K562 (cell line): Measurements from ENCODE around the gene TMEM63C. TPM values are rescaled to one million over a fixed set of nuclear protein-coding genes. Genes with fewer than 3 reads are reported as not detected.

Experiments
- ATAC-seq: fragments of 200-7000 bp; cut with Tn5 transposase; 3 replicates; pipeline ENCODE4 v1.9.1; 2020; ENCODE audit warnings: moderate library complexity
- BruUV-seq: library from RNA; stranded (reverse); fragments of 400-500 nt; replicated peaks from 2 replicates; lab custom pipeline; 2021; lab: Mats Ljungman, UMichigan
- CTCF ChIA-PET: fragments of 300-600 bp; formaldehyde crosslinking; extraction: SDS; loops from one replicate; lab custom pipeline; 2021; ENCODE audit warnings: low intra/inter-chr PET ratio; lab: Yijun Ruan, JAX
- POLR2A ChIA-PET: fragments of 300-600, 350-650 bp; sonication (Branson Sonifier 250); formaldehyde crosslinking; extraction: SDS; loops from one replicate; lab custom pipeline; 2021; ENCODE audit warnings: antibody characterized with exemption, inconsistent platforms; lab: Yijun Ruan, JAX
- DNase-seq, 4 experiments: peaks; one replicate each; pipeline versions ENCODE4 v3.0.0 to v3.0.0-alpha.2; 2011 to 2018; ENCODE audit warnings: low spot score in 3 of 4, mixed read lengths in 3 of 4; ENCODE audit errors: extremely low read depth in 1 of 4
- FAIRE-seq: peaks from 2 replicates; lab custom pipeline; 2011; peaks lifted over from hg19 to GRCh38; lab: Jason Lieb, UNC
- H2AFZ ChIP-seq: 2 replicates; pipeline ENCODE4 v1.6.0; 2011; ENCODE audit warnings: low read depth, low read length, control low read depth, inconsistent platforms
- H3K27ac ChIP-seq: fragments of 200-600 bp; 3 replicates; pipeline ENCODE4 v1.8.0; 2011; ENCODE audit warnings: low read depth, mild to moderate bottlenecking, control low read depth, inconsistent platforms, low read length, moderate library complexity, mixed read lengths; ENCODE audit errors: extremely low read depth
- H3K27me3 ChIP-seq, 2 experiments: fragments of 300-600 bp in 1 of 2; 2 replicates in 1 of 2; 3 replicates in 1 of 2; pipeline versions ENCODE4 v1.6.0 to v1.8.0; 2011; ENCODE audit warnings: inconsistent platforms in 2 of 2, low read length in 2 of 2, mild to moderate bottlenecking in 1 of 2, mixed read lengths in 1 of 2, moderate library complexity in 1 of 2; ENCODE audit not compliant: control insufficient read depth in 2 of 2, insufficient read depth in 2 of 2
- H3K36me3 ChIP-seq: fragments of 300-600 bp; 3 replicates; pipeline ENCODE4 v1.8.0; 2011; ENCODE audit warnings: mild to moderate bottlenecking, low read length, inconsistent platforms; ENCODE audit not compliant: control insufficient read depth, insufficient read depth
- H3K4me1 ChIP-seq, 2 experiments: fragments of 200-600 bp in 1 of 2; replicated peaks in 1 of 2; 2 replicates in 1 of 2; 3 replicates in 1 of 2; pipeline versions ENCODE4 v1.5.1 to v1.8.0; 2011; ENCODE audit warnings: inconsistent platforms in 2 of 2, low read length in 2 of 2, mild to moderate bottlenecking in 1 of 2, mixed read lengths in 1 of 2, moderate library complexity in 1 of 2; ENCODE audit not compliant: control insufficient read depth in 2 of 2, insufficient read depth in 2 of 2
- H3K4me2 ChIP-seq: 2 replicates; pipeline ENCODE4 v1.6.1; 2011; ENCODE audit warnings: low read length, control low read depth, inconsistent platforms, mixed read lengths; ENCODE audit not compliant: insufficient read depth
- H3K4me3 ChIP-seq: fragments of 200-600 bp; sonication (generic), shearing (Covaris generic); 2 replicates; pipeline ENCODE4 v1.5.1; 2016; ENCODE audit warnings: control low read depth, inconsistent platforms
- H3K79me2 ChIP-seq: fragments of 200-600 bp; 3 replicates; pipeline ENCODE4 v1.8.0; 2011; ENCODE audit warnings: low read length, inconsistent platforms; ENCODE audit not compliant: control insufficient read depth, insufficient read depth
- H3K9ac ChIP-seq, 2 experiments: 2 replicates each; pipeline versions ENCODE4 v1.6.0 to v1.6.1; 2011; ENCODE audit warnings: low read depth in 2 of 2, low read length in 2 of 2, control low read depth in 1 of 2, inconsistent platforms in 1 of 2, mild to moderate bottlenecking in 1 of 2, mixed read lengths in 1 of 2; ENCODE audit not compliant: insufficient read depth in 1 of 2
- H3K9me1 ChIP-seq: one replicate; pipeline ENCODE4 v1.6.0; 2011; ENCODE audit warnings: inconsistent platforms, mild to moderate bottlenecking, low read length, moderate library complexity; ENCODE audit not compliant: control insufficient read depth, insufficient read depth
- H3K9me3 ChIP-seq: replicated peaks from 2 replicates; pipeline ENCODE4 v1.5.1; 2011; ENCODE audit warnings: low read depth, low read length, inconsistent platforms; ENCODE audit not compliant: control insufficient read depth, insufficient read depth
- H4K20me1 ChIP-seq: replicated peaks from 2 replicates; pipeline ENCODE4 v1.6.1; 2011; ENCODE audit warnings: low read length, inconsistent platforms, mixed read lengths; ENCODE audit not compliant: control insufficient read depth, insufficient read depth
- ATF7 ChIP-seq: fragments of 450-650 bp; IDR thresholded peaks from 2 replicates; pipeline ENCODE4 v1.7.1; 2014; ENCODE audit warnings: mild to moderate bottlenecking, moderate library complexity
- CHCHD3 ChIP-seq: fragments of 250-450 bp; sonication (Bioruptor Pico); IDR thresholded peaks from 2 replicates; pipeline ENCODE4 v2.1.2; 2022; ENCODE audit warnings: mild to moderate bottlenecking
- EWSR1 ChIP-seq: fragments of 450-650 bp; IDR thresholded peaks from 2 replicates; pipeline ENCODE4 v1.6.1; 2018; ENCODE audit warnings: borderline replicate concordance, mild to moderate bottlenecking, low read depth, moderate library complexity; ENCODE audit not compliant: partially characterized antibody
- NR1H2 ChIP-seq: sonication (generic); formaldehyde crosslinking; IDR thresholded peaks from 2 replicates; pipeline ENCODE4 v1.4.0; 2020; ENCODE audit warnings: mild to moderate bottlenecking, missing genetic modification reagents
- OTX1 ChIP-seq: fragments of 450-650 bp; formaldehyde crosslinking; IDR thresholded peaks from 2 replicates; pipeline ENCODE4 v1.4.0; 2022; ENCODE audit warnings: mild to moderate bottlenecking
- SMAD2 ChIP-seq: fragments of 150-350 bp; IDR thresholded peaks from 2 replicates; pipeline ENCODE4 v1.6.1; 2014; ENCODE audit warnings: low read depth, mild to moderate bottlenecking, low read length
- WGBS: fragments of 100-300 bp; shearing (Covaris generic); methylation state at CpG from one replicate; pipeline ENCODE4 v1.1.6; 2016; ENCODE audit warnings: low coverage, mixed read lengths; ENCODE audit not compliant: insufficient coverage; ENCODE audit errors: missing lambda C conversion rate; 5-methylcytosine and 5-hydroxymethylcytosine counted together
- in situ Hi-C: fragments of 300-500 bp; cut with MboI; formaldehyde crosslinking; loops from 4 replicates; pipeline ENCODE4 v1.15.0; 2018; ENCODE audit warnings: inconsistent platforms, mixed read lengths
- intact Hi-C: fragments of 100-400 bp; cut with micrococcal nuclease; formaldehyde crosslinking; loops from 2 replicates; pipeline ENCODE4 v1.14.2; 2022
- polyA plus RNA-seq, 8 experiments: library from polyadenylated mRNA; depleted of rRNA in 4 of 8; stranded (reverse) in 5 of 8; unstranded in 3 of 8; fragments of >200 nt; fragmentation: Nextera tagmentation in 2 of 8; fragmentation: Illumina TruSeq in 1 of 8; extraction: Ambion mirVana in 2 of 8; extraction: Trizol in 1 of 8; gene quantifications; 2 replicates each; pipeline versions ENCODE4 v1.2.1 to v1.2.3, GENCODE V29; 2011 to 2014; ENCODE audit warnings: inconsistent platforms in 1 of 8, missing spikeins in 1 of 8
- total RNA-seq, 7 experiments: library from RNA; depleted of rRNA in 6 of 7; stranded (reverse); fragments of >200 nt in 6 of 7; fragmentation: Illumina TruSeq in 2 of 7; extraction: Trizol in 2 of 7; gene quantifications; 2 replicates each; pipeline versions ENCODE4 v1.2.1 to v1.2.3, GENCODE V29; 2011 to 2021; ENCODE audit warnings: low replicate concordance in 1 of 7
- TF ChIP-seq, protein P1 (sequence below): fragments of 250-450 bp; sonication (Bioruptor Pico); IDR thresholded peaks from 2 replicates; pipeline ENCODE4 v1.8.0; 2022; ENCODE audit warnings: moderate library complexity, mild to moderate bottlenecking, inconsistent platforms
- TF ChIP-seq, protein P2 (sequence below): fragments of 250-450 bp; sonication (Bioruptor Pico); IDR thresholded peaks from 2 replicates; pipeline ENCODE4 v1.6.1; 2021; ENCODE audit warnings: mild to moderate bottlenecking
- TF ChIP-seq, protein P3 (sequence below): fragments of 450-650 bp; formaldehyde crosslinking; IDR thresholded peaks from 2 replicates; pipeline ENCODE4 v1.4.0; 2020; ENCODE audit warnings: mild to moderate bottlenecking, moderate library complexity
- TF ChIP-seq, protein P4 (sequence below): sonication (generic); formaldehyde crosslinking; IDR thresholded peaks from 2 replicates; pipeline ENCODE4 v1.8.0; 2022; ENCODE audit warnings: mild to moderate bottlenecking, missing genetic modification reagents, borderline replicate concordance

The TMEM63C gene
- total and polyA plus RNA-seq, 9 of the 15 experiments (the other 6 are each of a cell fraction or from before 2014, with no cell fraction given), result 0.07 TPM; not detected in 8

DNA sequence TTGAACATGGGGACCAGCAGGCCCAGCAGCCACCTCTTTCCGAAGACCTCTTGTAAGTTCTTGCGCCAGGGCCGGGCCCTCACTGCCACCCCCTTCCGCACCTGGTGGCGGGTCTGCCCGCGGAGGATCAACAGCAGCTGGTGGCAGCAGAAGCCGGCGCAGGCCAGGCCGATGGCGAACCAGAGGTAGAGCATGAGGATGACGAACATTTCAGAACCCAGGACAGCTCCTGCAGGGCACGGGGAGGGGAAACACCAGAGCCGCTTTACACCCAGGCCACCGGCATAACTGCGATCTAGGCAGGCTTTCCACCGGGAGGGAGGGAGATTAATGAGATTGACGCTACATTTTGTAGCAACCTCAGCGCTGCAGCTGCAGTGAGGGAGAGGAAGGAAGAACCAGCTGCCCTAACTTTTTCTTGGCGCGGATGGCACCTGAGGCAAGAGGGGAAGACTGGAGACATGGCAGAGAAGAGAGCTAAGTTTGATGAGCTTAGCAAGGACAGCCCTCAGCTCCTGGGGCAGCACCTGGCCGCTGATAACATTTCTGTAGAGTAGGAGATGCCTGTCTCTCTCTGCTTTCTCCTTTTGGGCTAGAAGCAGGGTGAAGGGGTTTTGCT is 47.8 kb upstream of the TMEM63C start:
- Histone ChIP-seq H3K9me3 (no peaks in the 10 kb centered on the region), H3K4me1 (no peaks in the 10 kb centered on the region), H3K36me3 (no peaks in the 10 kb centered on the region), H3K9me1 (no peaks in the 10 kb centered on the region), H3K27ac (no peak overlapping the region), H3K4me2 (no peak overlapping the region), H3K79me2 (no peaks in the 10 kb centered on the region), H3K27me3 (peaks cover 8 to 25% of the 10 kb centered on the region in 2 experiments; a peak in 3 of 5 replicates), H4K20me1 (no peaks in the 10 kb centered on the region; the same call in 1 of the 2 replicates), H3K9ac (no peak overlapping the region), H3K4me3 (no peak overlapping the region), H2AFZ (no peak overlapping the region)
- BruUV-seq, result no TSS peak
- DNase-seq, result peak; percentile 45 to 66 (median 58)
- POLR2A ChIA-PET, result interaction anchor here (0.6 to 0.7 kb wide), 3 partner anchors 10 to 1473 kb away, joined by 3 to 4 read pairs (median 3); partner anchors contain the start of genes ERG28, TMEM63C and TTLL5
- WGBS, result 2% methylated on average over 21 of the region's 22 CpGs
- peak; percentile 95 for ATAC-seq
- CTCF ChIA-PET, result no interaction called here
- in situ Hi-C loops (no loop called here), intact Hi-C loops (no loop called here)
- FAIRE-seq, result no peak
- TF ChIP-seq, protein P1, sequence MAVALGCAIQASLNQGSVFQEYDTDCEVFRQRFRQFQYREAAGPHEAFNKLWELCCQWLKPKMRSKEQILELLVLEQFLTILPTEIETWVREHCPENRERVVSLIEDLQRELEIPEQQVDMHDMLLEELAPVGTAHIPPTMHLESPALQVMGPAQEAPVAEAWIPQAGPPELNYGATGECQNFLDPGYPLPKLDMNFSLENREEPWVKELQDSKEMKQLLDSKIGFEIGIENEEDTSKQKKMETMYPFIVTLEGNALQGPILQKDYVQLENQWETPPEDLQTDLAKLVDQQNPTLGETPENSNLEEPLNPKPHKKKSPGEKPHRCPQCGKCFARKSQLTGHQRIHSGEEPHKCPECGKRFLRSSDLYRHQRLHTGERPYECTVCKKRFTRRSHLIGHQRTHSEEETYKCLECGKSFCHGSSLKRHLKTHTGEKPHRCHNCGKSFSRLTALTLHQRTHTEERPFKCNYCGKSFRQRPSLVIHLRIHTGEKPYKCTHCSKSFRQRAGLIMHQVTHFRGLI (CRISPR knock-in tag), result no peak
- no peak for TF ChIP-seq OTX1
- TF ChIP-seq, protein P2, sequence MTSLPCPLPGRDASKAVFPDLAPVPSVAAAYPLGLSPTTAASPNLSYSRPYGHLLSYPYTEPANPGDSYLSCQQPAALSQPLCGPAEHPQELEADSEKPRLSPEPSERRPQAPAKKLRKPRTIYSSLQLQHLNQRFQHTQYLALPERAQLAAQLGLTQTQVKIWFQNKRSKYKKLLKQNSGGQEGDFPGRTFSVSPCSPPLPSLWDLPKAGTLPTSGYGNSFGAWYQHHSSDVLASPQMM (CRISPR knock-in tag), result no peak
- TF ChIP-seq, protein P3, sequence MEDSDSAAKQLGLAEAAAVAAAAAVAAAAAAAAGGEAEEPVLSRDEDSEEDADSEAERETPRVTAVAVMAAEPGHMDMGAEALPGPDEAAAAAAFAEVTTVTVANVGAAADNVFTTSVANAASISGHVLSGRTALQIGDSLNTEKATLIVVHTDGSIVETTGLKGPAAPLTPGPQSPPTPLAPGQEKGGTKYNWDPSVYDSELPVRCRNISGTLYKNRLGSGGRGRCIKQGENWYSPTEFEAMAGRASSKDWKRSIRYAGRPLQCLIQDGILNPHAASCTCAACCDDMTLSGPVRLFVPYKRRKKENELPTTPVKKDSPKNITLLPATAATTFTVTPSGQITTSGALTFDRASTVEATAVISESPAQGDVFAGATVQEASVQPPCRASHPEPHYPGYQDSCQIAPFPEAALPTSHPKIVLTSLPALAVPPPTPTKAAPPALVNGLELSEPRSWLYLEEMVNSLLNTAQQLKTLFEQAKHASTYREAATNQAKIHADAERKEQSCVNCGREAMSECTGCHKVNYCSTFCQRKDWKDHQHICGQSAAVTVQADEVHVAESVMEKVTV, result no peak
- no peak for TF ChIP-seq EWSR1
- no peak for TF ChIP-seq ATF7
- TF ChIP-seq, protein P4, sequence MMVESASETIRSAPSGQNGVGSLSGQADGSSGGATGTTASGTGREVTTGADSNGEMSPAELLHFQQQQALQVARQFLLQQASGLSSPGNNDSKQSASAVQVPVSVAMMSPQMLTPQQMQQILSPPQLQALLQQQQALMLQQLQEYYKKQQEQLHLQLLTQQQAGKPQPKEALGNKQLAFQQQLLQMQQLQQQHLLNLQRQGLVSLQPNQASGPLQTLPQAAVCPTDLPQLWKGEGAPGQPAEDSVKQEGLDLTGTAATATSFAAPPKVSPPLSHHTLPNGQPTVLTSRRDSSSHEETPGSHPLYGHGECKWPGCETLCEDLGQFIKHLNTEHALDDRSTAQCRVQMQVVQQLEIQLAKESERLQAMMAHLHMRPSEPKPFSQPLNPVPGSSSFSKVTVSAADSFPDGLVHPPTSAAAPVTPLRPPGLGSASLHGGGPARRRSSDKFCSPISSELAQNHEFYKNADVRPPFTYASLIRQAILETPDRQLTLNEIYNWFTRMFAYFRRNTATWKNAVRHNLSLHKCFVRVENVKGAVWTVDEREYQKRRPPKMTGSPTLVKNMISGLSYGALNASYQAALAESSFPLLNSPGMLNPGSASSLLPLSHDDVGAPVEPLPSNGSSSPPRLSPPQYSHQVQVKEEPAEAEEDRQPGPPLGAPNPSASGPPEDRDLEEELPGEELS (CRISPR knock-in tag), result no peak
- TF ChIP-seq SMAD2, result no peak
- TF ChIP-seq CHCHD3, result no peak
- TF ChIP-seq NR1H2 (CRISPR knock-in tag), result no peak
